Mammary epithelial cell (primary cell): Measurements from ENCODE around the gene ACYP2.

ENCODE experiments used
- EZH2 ChIP-seq: IDR thresholded peaks from 2 replicates; pipeline ENCODE4 v1.6.1; 2012; ENCODE audit warnings: low read length, inconsistent platforms, borderline replicate concordance
- TF ChIP-seq, protein P1 (sequence below), 2 donors: IDR thresholded peaks in 1 of 2; conservative IDR thresholded peaks in 1 of 2; 2 replicates each; pipeline ENCODE4 v1.5.1; 2011 to 2012; ENCODE audit warnings: inconsistent platforms in 2 of 2, low read length in 2 of 2, mild to moderate bottlenecking in 2 of 2, control low read depth in 1 of 2, low read depth in 1 of 2; ENCODE audit not compliant: insufficient read depth in 1 of 2; ENCODE audit errors: extremely low read depth in 1 of 2

- TF ChIP-seq, protein P1, sequence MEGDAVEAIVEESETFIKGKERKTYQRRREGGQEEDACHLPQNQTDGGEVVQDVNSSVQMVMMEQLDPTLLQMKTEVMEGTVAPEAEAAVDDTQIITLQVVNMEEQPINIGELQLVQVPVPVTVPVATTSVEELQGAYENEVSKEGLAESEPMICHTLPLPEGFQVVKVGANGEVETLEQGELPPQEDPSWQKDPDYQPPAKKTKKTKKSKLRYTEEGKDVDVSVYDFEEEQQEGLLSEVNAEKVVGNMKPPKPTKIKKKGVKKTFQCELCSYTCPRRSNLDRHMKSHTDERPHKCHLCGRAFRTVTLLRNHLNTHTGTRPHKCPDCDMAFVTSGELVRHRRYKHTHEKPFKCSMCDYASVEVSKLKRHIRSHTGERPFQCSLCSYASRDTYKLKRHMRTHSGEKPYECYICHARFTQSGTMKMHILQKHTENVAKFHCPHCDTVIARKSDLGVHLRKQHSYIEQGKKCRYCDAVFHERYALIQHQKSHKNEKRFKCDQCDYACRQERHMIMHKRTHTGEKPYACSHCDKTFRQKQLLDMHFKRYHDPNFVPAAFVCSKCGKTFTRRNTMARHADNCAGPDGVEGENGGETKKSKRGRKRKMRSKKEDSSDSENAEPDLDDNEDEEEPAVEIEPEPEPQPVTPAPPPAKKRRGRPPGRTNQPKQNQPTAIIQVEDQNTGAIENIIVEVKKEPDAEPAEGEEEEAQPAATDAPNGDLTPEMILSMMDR (conservative IDR thresholded peaks at IDR 0.05 in 1 of 2, IDR thresholded peaks at IDR 0.05 in 1 of 2; ENCODE audit: extremely low read depth in 1 of 2, insufficient read depth in 1 of 2, low read depth in 1 of 2, low read length in 2 of 2), result no peak
- no peak for TF ChIP-seq EZH2
Observed at GRCh38 chr2:54097124-54097523, 18.3 kb upstream of the ACYP2 start.
